Activated CD4-positive, alpha-beta T cell treated with anti-CD3 and anti-CD28 coated beads for 36 hours (primary cell): Measurements from ENCODE around the gene TOP3B. TPM values are rescaled to one million over a fixed set of nuclear protein-coding genes. Genes with fewer than 3 reads are reported as not detected.

Experiments
- ATAC-seq: fragments of 200-7000 bp; cut with Tn5 transposase; one replicate; pipeline ENCODE4 v1.10.0; 2021; ENCODE audit warnings: mild to moderate bottlenecking, moderate library complexity
- CTCF ChIA-PET: fragments of 350-600 bp; sonication (Branson Sonifier 250); formaldehyde crosslinking; loops from one replicate; lab custom pipeline; 2021; ENCODE audit warnings: antibody characterized with exemption; lab: Charles Lee
- POLR2A ChIA-PET: fragments of 350-600 bp; sonication (Branson Sonifier 250); formaldehyde crosslinking; loops from one replicate; lab custom pipeline; 2021; ENCODE audit warnings: antibody characterized with exemption, inconsistent platforms; lab: Charles Lee
- DNase-seq: peaks from one replicate; pipeline ENCODE4 v3.0.0-alpha.2; 2020
- H3K27ac Mint-ChIP-seq: one replicate; pipeline ENCODE4 v1.8.0; 2021; ENCODE audit warnings: mixed read lengths
- H3K27me3 Mint-ChIP-seq: one replicate; pipeline ENCODE4 v1.8.0; 2021; ENCODE audit warnings: mixed read lengths
- H3K36me3 Mint-ChIP-seq: one replicate; pipeline ENCODE4 v1.8.0; 2021; ENCODE audit warnings: low read depth, mixed read lengths
- H3K4me1 Mint-ChIP-seq: one replicate; pipeline ENCODE4 v1.8.0; 2021; ENCODE audit warnings: mixed read lengths
- H3K4me3 Mint-ChIP-seq: one replicate; pipeline ENCODE4 v1.8.0; 2021; ENCODE audit warnings: mild to moderate bottlenecking, moderate library complexity, mixed read lengths
- H3K9me3 Mint-ChIP-seq: one replicate; pipeline ENCODE4 v1.8.0; 2021; ENCODE audit warnings: low read depth, mixed read lengths
- intact Hi-C, 2 experiments: fragments of 100-400 bp; cut with DNase I in 1 of 2; cut with micrococcal nuclease in 1 of 2; formaldehyde crosslinking; loops; one replicate each; pipeline versions ENCODE4 v1.14.2 to v1.15.1; 2022 to 2024; cut with DNase I, micrococcal nuclease
- total RNA-seq, 2 experiments: library from RNA; stranded (reverse); gene quantifications; one replicate each; pipeline ENCODE4 v1.2.3, GENCODE V29; 2021

The TOP3B gene
- total RNA-seq, 2 experiments from 2014 or later = 27.3 to 33.8 TPM

DNA sequence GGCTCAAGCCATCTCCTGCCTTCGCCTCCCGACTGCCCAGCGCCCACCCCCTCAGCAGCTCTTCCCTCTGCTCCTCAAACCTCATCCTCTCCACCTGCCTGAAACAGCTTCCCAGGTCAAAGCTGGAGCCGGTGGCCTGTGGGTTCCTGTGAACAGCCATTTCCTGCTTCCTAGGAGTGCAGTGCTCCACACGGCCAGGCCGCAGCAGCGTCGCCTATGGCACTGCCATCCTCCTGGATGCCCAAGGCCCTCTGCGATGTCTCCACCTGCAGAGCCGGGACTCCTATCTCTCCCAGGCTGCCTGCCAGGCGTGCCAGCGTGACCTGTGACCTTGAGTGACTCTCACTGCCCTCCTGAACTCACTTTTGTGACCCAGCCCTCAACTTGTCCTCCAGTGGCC, 54.5 kb downstream of the TOP3B start:
- POLR2A ChIA-PET = no interaction called here
- Mint-ChIP-seq H3K27me3 (no peaks in the 10 kb centered on the region), H3K9me3 (no peaks in the 10 kb centered on the region), H3K36me3 (peaks cover 10% of the 10 kb centered on the region), H3K27ac (no peak overlapping the region), H3K4me1 (no peaks in the 10 kb centered on the region), H3K4me3 (no peak overlapping the region)
- intact Hi-C loops = no loop called here
- CTCF ChIA-PET = no interaction called here
- no peak for ATAC-seq
- DNase-seq = no peak

DNA sequence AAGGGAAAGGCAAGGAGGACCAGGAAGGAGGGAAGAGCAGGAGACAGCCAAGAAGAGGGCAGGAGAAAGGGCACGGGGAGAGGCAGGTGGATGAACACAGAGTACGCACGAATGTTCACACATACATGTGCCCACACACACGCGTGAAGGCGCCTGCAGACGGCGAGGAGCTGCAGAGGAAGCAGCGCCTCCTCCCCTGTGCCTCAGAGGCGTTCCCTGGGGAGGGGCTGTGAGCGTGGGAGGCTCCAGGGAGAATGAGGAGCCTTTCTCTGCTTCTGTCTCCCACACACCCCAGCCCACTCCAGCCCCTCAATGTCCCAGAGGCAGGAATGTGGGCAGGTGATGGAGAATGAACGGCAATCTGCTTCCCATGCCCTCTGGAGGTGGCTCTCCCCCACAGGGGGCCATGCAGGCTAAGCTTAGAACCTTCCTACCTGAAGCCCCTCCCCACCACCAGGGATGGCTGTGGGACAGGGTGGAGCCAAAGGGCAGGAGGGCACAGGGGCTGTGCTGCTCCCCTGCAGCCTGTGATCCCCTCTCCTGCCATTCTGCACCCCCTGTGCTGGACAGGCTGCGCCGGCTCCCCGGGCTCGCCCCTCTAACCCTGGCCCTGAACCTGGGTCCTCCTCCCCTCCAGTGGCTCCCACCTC, 55.3 kb downstream of the TOP3B start:
- ChIA-PET POLR2A (no interaction called here), CTCF (no interaction called here)
- Mint-ChIP-seq H3K4me3 (no peak overlapping the region), H3K9me3 (no peaks in the 10 kb centered on the region), H3K27ac (no peak overlapping the region), H3K4me1 (no peaks in the 10 kb centered on the region), H3K36me3 (peaks cover 6% of the 10 kb centered on the region), H3K27me3 (no peaks in the 10 kb centered on the region)
- intact Hi-C loops = no loop called here
- ATAC-seq (no peak), DNase-seq (no peak)

DNA sequence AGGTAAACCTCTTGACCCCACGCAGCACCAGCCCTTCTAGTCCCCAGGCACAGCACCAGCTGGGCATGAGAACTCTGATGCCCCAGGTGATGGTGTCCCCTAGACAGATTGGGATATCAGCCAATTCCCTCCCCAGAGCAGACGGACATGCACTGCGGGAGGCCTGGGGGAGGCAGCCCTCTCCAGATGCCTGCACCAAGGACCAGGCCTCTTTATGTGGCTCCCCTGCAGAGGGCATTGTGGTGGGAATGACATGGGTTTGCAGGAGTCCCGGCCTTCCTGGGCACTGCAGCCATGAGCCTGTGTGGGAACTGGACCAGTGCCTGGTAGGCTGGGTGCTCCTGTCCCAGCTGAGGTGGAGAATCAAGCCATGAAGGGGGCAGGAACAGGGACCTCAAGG, 55.9 kb downstream of the TOP3B start:
- H3K27ac Mint-ChIP-seq = no peak overlapping the region
- DNase-seq = no peak

DNA sequence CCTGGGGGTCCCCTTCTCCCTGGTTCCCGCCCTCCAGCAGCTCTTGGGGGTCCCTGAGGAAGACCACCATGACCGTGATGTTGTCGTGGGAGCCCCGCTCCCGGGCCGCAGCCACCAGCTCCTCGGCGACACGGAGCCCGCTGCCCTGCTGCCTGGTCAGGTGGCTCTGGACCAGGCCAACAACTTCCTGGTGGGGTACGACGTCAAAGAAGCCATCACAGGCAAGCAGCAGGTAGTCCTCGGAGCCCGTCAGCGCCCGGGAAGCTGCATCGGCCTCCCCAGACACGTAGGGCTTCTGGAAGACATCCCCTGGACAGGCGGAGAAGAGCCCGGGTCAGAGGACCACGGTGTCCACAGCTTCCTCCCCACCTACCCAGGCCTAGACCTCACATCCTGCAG, 59.4 kb downstream of the TOP3B start:
- no peaks in the 10 kb centered on the region for H3K9me3 Mint-ChIP-seq
- no peak for ATAC-seq
- H3K27me3 Mint-ChIP-seq = no peaks in the 10 kb centered on the region
- CTCF ChIA-PET = no interaction called here
- H3K4me1 Mint-ChIP-seq = no peaks in the 10 kb centered on the region
- no peak overlapping the region for H3K4me3 Mint-ChIP-seq
- H3K36me3 Mint-ChIP-seq = no peaks in the 10 kb centered on the region
- no peak for DNase-seq
- no peak overlapping the region for H3K27ac Mint-ChIP-seq
- intact Hi-C loops = no loop called here
- POLR2A ChIA-PET = no interaction called here

More for the DNA sequence above, 55.9 kb downstream of the TOP3B start:
- Mint-ChIP-seq H3K27me3 (no peaks in the 10 kb centered on the region), H3K4me3 (no peak overlapping the region), H3K9me3 (no peaks in the 10 kb centered on the region), H3K36me3 (peaks cover 6% of the 10 kb centered on the region), H3K4me1 (no peaks in the 10 kb centered on the region)
- POLR2A ChIA-PET = no interaction called here
- intact Hi-C loops = no loop called here
- ATAC-seq = no peak
- CTCF ChIA-PET = no interaction called here

DNA sequence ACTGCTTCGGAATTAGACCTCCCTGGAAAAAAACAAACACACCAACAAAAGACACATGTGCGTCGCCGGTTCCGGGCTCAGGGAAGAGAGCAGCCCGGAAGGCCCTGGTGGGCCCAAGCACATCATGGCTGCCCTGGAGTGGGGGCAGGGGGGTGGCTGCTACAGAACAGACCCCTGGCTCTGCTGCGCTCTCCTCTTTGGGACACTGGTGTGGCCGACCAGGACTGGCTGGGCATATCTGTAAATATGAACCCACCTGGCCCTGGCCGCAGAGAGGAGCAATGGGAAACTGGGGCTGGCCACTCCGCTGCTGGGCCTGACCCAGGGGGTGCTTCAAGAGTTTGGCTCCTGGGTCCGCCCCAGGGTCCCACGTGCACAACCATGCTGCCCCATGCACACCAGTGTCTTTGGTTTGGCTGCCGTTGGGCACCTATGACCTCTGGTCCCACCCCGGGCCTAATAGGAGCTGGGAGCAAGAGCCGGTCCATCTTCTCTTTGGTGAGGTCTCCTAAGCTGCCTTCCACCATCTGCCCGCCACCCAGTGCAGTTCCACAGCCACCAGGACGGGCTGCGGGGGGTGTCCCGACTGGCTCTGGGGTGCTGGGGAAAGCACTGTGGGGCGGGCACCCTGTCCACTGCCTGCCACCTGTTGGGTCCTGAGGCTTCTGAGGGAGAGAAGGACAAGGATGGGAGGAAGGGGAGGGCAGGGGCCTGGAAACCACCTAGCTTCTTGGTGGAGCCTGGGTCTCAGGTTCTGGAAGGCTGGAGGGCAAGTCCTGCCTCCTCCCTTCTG, 60.0 kb downstream of the TOP3B start:
- CTCF ChIA-PET = no interaction called here
- no peak overlapping the region for H3K27ac Mint-ChIP-seq
- DNase-seq = no peak
- no peak overlapping the region for H3K4me3 Mint-ChIP-seq
- H3K27me3 Mint-ChIP-seq = no peaks in the 10 kb centered on the region
- no peaks in the 10 kb centered on the region for H3K36me3 Mint-ChIP-seq
- H3K9me3 Mint-ChIP-seq = no peaks in the 10 kb centered on the region
- no peaks in the 10 kb centered on the region for H3K4me1 Mint-ChIP-seq
- intact Hi-C loops = no loop called here
- POLR2A ChIA-PET = no interaction called here
- ATAC-seq = no peak

DNA sequence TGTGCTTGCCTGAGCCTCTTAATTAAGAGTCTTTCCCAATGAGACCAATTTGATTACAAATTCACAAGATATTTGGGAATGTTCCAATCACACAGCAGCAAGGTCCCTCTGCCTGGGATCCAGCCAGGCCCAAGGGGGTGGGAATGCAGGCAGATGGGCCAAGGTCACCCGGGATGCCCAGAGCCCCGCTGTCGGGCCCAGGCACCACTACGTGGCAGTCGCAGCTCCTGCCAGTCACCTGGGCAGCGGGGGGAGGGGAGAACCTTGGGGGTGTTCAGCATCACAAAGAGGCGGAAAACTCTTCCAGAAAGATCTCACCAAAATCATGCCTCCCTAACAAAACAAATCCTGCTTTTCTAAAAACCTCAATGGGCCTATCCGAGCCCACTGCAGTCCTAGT, 60.9 kb downstream of the TOP3B start:
- ATAC-seq (no peak), DNase-seq (no peak)
- POLR2A ChIA-PET = no interaction called here
- Mint-ChIP-seq H3K36me3 (no peaks in the 10 kb centered on the region), H3K27me3 (no peaks in the 10 kb centered on the region), H3K4me3 (no peak overlapping the region), H3K27ac (no peak overlapping the region), H3K9me3 (no peaks in the 10 kb centered on the region), H3K4me1 (no peaks in the 10 kb centered on the region)
- CTCF ChIA-PET = no interaction called here
- intact Hi-C loops = no loop called here

DNA sequence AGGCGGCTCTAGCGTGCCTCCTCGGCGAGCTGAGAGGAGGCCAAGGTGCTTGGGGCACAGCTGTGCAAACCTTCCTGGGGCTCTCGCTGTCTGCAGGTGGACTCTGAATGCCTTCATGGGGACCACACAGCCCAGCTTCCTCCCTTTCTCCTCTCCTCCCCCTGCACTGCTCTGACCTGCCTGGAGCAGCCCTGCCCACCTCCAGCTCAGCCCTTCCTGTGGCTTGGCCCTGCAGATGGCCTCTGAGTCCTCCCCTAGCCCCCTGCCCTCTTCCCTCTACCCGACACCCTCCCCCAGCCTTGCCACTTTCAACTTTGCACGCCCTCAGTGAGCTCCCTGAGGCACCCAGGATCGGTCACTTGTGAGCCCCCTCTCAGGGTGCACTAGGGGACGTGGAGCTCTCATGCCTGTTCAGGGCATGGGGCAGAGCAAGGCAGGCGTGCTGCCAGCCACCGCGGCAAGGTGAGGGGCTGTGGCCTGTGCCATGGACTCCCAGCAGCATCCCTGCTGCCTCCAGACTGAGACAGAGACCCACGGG, 61.3 kb downstream of the TOP3B start:
- H3K4me1 Mint-ChIP-seq = no peaks in the 10 kb centered on the region
- H3K27ac Mint-ChIP-seq = no peak overlapping the region
- no peaks in the 10 kb centered on the region for H3K27me3 Mint-ChIP-seq
- intact Hi-C loops = no loop called here
- no peak overlapping the region for H3K4me3 Mint-ChIP-seq
- POLR2A ChIA-PET = interaction anchor here (0.6 kb wide), 1 partner anchor 181 kb away, joined by 8 read pairs; no protein-coding TSS in a partner anchor
- H3K36me3 Mint-ChIP-seq = no peaks in the 10 kb centered on the region
- ATAC-seq (no peak), DNase-seq (no peak)
- no peaks in the 10 kb centered on the region for H3K9me3 Mint-ChIP-seq
- CTCF ChIA-PET = no interaction called here

DNA sequence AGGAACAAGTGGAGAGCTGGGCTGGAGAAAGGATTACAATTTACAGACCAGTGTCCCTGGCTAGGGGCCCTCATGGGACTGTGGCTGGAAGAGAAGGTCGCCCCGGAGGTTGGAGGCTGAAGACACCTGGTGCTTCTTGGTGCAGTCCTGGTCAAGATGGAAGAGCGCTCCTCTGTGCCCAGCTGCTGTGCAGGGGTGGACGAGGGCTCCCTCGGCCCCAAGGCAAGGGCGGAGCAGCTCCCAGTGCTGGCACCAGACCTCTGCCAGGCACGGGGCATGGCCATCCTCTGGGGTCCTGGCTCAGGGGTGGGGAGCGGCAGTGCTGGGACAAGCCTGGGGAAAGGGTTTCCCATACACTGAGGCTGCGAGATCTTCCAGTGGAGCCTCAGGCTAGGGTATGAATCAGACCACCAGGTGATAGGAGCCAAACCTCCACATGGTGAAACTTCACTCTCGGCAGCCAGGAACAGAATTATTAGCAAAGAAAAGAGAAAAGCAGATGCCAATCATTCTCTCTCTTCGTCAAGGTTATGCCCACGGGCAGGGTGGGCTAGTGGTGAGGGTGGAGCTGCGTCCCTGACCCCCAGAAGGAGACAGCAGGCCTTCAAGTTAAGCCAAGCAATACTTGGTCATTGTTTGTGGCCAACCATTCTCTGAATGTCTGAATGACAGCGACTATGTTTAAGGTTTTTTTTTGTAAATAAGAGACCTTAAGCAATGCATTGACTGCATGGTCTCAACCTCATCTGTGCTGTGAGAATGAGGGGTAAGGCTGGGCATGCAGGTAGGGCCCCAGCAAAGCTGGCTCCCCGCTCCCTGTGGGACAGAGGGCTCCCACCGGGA, 62.0 kb downstream of the TOP3B start:
- Mint-ChIP-seq H3K4me1 (no peaks in the 10 kb centered on the region), H3K27ac (no peak overlapping the region), H3K4me3 (no peak overlapping the region), H3K9me3 (no peaks in the 10 kb centered on the region), H3K36me3 (no peaks in the 10 kb centered on the region), H3K27me3 (no peaks in the 10 kb centered on the region)
- ChIA-PET POLR2A (interaction anchor here (0.6 kb wide), 1 partner anchor 180 kb away, joined by 8 read pairs; no protein-coding TSS in a partner anchor), CTCF (no interaction called here)
- ATAC-seq (no peak), DNase-seq (no peak)
- intact Hi-C loops = no loop called here

DNA sequence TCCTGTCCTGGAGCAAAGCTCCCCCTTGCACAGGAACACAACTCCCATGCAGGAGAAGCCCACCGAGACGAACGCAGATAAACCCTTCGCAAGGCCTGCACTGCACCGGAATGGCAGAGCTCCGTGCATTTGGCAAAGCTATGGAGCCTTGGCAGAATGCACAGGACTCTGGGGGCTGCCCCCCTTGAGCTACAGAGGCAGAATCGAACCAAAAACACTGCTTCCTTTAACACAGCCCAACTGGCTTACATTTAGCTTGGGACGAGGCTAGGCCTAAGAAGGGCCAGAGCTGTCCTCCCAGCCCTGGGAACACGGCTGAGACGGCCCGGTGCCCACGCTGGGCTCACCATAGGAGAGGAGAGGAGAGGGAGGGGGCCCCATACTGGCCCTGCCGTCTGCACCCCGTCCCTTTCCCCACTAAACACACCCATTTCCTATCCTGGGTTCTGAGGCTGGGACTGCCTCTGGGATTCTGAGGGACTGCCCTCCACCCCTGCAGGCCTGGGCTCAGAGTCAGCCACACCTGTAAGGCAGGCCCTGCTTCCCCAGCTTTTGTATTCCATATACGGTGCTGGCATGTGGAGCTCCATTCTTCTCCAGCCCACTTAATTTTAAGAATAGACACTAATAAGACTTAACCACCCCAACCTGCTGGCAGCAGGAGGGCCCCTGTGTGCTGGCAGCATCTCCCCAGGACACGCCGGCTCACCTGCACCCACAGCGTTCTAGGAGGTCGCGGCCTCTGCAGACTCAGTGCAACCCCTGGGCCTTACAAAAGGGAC, 62.9 kb downstream of the TOP3B start:
- Mint-ChIP-seq H3K36me3 (no peaks in the 10 kb centered on the region), H3K9me3 (no peaks in the 10 kb centered on the region), H3K4me1 (no peaks in the 10 kb centered on the region), H3K27me3 (no peaks in the 10 kb centered on the region), H3K4me3 (no peak overlapping the region), H3K27ac (no peak overlapping the region)
- ChIA-PET POLR2A (no interaction called here), CTCF (interaction anchor here (0.5 kb wide), 1 partner anchor 38 kb away, joined by 3 read pairs; no protein-coding TSS in a partner anchor)
- ATAC-seq (no peak), DNase-seq (no peak)
- intact Hi-C loops = no loop called here

DNA sequence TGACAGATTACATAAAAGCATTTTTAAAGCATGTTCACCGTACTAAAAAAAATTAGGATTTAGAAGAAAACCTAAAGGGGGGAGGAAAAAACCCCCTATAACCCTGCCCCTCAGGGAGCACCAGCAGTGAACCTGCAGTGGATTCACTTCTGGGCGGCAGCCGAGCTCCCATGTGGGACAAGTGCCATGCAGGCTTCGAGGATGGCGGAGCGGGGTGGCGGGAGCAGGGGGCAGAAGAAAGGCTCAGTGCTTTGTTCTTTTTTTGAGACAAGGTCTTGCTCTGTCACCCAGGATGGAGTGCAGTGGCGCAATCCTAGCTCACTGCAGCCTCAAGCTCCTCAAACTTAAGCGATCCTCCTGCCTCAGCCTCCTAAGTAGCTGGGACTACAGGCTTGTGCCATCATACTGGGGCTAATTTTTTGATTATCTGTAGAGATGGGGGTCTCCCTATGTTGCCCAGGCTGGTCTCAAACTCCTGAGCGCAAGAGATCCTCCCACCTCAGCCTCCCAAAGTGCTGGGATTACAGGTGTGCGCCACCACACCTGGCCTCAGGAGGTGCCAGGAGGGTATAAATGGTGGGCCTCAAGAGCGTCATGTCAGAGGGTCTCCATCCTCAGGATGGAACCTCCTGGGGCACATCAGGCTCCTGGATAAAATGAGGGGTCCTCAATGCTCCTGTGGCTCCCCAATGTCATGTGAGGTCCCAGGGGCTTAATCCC, 64.0 kb downstream of the TOP3B start:
- no peak overlapping the region for H3K27ac Mint-ChIP-seq
- POLR2A ChIA-PET = no interaction called here
- H3K4me3 Mint-ChIP-seq = no peak overlapping the region
- no peaks in the 10 kb centered on the region for H3K9me3 Mint-ChIP-seq
- CTCF ChIA-PET = no interaction called here
- H3K4me1 Mint-ChIP-seq = no peaks in the 10 kb centered on the region
- ATAC-seq (no peak), DNase-seq (no peak)
- no peaks in the 10 kb centered on the region for H3K27me3 Mint-ChIP-seq
- H3K36me3 Mint-ChIP-seq = no peaks in the 10 kb centered on the region
- intact Hi-C loops = no loop called here

DNA sequence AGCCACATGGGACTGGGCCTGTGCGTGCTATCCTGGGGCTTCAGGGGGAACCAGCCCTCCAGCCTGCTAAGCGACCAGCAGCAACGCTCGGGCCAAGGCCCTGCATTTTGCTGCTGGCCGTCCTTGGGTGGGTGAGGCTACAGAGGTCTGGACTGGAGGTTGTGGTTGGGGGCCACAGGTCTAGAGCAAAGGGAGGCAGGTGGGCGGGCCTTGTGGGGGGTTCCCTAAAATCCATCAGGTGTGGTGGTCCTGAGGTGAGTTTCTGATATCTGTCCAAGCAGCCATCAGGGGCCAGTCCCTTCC, 64.7 kb downstream of the TOP3B start:
- Mint-ChIP-seq H3K27ac (no peak overlapping the region), H3K27me3 (no peaks in the 10 kb centered on the region), H3K9me3 (no peaks in the 10 kb centered on the region), H3K4me3 (no peak overlapping the region), H3K4me1 (no peaks in the 10 kb centered on the region), H3K36me3 (no peaks in the 10 kb centered on the region)
- ATAC-seq = no peak
- POLR2A ChIA-PET = no interaction called here
- DNase-seq = no peak
- CTCF ChIA-PET = no interaction called here
- intact Hi-C loops = no loop called here
